ENCODE results near the gene SP140. TPM values are rescaled to one million over a fixed set of nuclear protein-coding genes. Genes with fewer than 3 reads are reported as not detected.
"Not testable (repeated sequence)": the region's sequence is repeated elsewhere in the genome, so short reads cannot be mapped to it uniquely, and the experiment has no call there.

Gene SP140
- total RNA-seq, 1 donor from 2014 or later, result 4.4 TPM

GRCh38 chr2:230321031-230321430 lies 95.5 kb downstream of the SP140 start:
- DNase-seq (ENCODE audit: low spot score), result no peak
- intact Hi-C loops (cut with DNase I), result no loop called here
- no peak for ATAC-seq

- intact Hi-C loops (cut with DNase I), result no loop called here
- ATAC-seq, result no peak
- DNase-seq (ENCODE audit: low spot score), result no peak
Observed at GRCh38 chr2:230322561-230323384, 97.2 kb downstream of the SP140 start.

GRCh38 chr2:230323385-230324106 lies 98.0 kb downstream of the SP140 start:
- DNase-seq (ENCODE audit: low spot score), result no peak
- ATAC-seq, result no peak
- intact Hi-C loops (cut with DNase I), result no loop called here

GRCh38 chr2:230324503-230324902 lies 99.0 kb downstream of the SP140 start:
- ATAC-seq (no peak), DNase-seq (ENCODE audit: low spot score) (no peak)
- intact Hi-C loops (cut with DNase I), result no loop called here

GRCh38 chr2:230325316-230326243 lies 100.0 kb downstream of the SP140 start:
- DNase-seq (ENCODE audit: low spot score), result no peak
- ATAC-seq, result no peak

GRCh38 chr2:230326453-230327417 lies 101.2 kb downstream of the SP140 start, which contains the start of gene SP140L:
Gene SP140L (plus strand): TSS chr2:230327193. CDS start chr2:230327270, 77 bp downstream.
- ATAC-seq (peak; percentile 97), DNase-seq (ENCODE audit: low spot score) (peak; percentile 83)
- intact Hi-C loops (cut with DNase I), result no loop called here

More at GRCh38 chr2:230325316-230326243, 100.0 kb downstream of the SP140 start:
- intact Hi-C loops (cut with DNase I), result no loop called here

- DNase-seq (ENCODE audit: low spot score) (no peak), ATAC-seq (peak; percentile 29)
- intact Hi-C loops (cut with DNase I), result no loop called here
Observed at GRCh38 chr2:230327418-230328154, 102.0 kb downstream of the SP140 start.

- intact Hi-C loops (cut with DNase I), result no loop called here
- DNase-seq (ENCODE audit: low spot score) (no peak), ATAC-seq (no peak)
Observed at GRCh38 chr2:230328155-230328458, 102.6 kb downstream of the SP140 start.

GRCh38 chr2:230329946-230330605 lies 104.5 kb downstream of the SP140 start:
- intact Hi-C loops (cut with DNase I), result no loop called here
- DNase-seq (ENCODE audit: low spot score), result no peak
- no peak for ATAC-seq

- DNase-seq (ENCODE audit: low spot score) (no peak), ATAC-seq (no peak)
- intact Hi-C loops (cut with DNase I), result no loop called here
Observed at GRCh38 chr2:230330725-230331124, 105.2 kb downstream of the SP140 start.

- intact Hi-C loops (cut with DNase I), result no loop called here
- no peak for DNase-seq (ENCODE audit: low spot score)
- ATAC-seq, result no peak
Observed at GRCh38 chr2:230335461-230335863, 109.9 kb downstream of the SP140 start.

GRCh38 chr2:230335864-230336506 lies 110.4 kb downstream of the SP140 start:
- intact Hi-C loops (cut with DNase I), result no loop called here
- DNase-seq (ENCODE audit: low spot score) (no peak), ATAC-seq (no peak)

GRCh38 chr2:230341936-230342528 lies 116.5 kb downstream of the SP140 start:
- intact Hi-C loops (cut with DNase I); ATAC-seq: not testable (repeated sequence)

GRCh38 chr2:230343041-230343624 lies 117.6 kb downstream of the SP140 start:
- intact Hi-C loops (cut with DNase I); DNase-seq (ENCODE audit: low spot score); ATAC-seq: not testable (repeated sequence)

More at GRCh38 chr2:230341936-230342528, 116.5 kb downstream of the SP140 start:
- not testable (repeated sequence) for DNase-seq (ENCODE audit: low spot score)

GRCh38 chr2:230343747-230344146 lies 118.2 kb downstream of the SP140 start:
- DNase-seq (ENCODE audit: low spot score) (no peak), ATAC-seq (no peak)
- intact Hi-C loops (cut with DNase I), result no loop called here

- intact Hi-C loops (cut with DNase I), result no loop called here
Observed at GRCh38 chr2:230346465-230346864, 120.9 kb downstream of the SP140 start.

More at GRCh38 chr2:230346465-230346864, 120.9 kb downstream of the SP140 start:
- ATAC-seq (no peak), DNase-seq (ENCODE audit: low spot score) (no peak)
